ENCODE data around the gene PSORS1C2. TPM values are rescaled to one million over a fixed set of nuclear protein-coding genes. Genes with fewer than 3 reads are reported as not detected.

Gene PSORS1C2
- total RNA-seq, 3 donors from 2014 or later = not detected

GRCh38 chr6:31158140-31158862 is 19.4 kb upstream of the PSORS1C2 start, which contains the start of gene TCF19:
TSS of gene TCF19 (plus strand) at chr6:31158589. CDS start at chr6:31159470, 881 bp downstream.
- Histone ChIP-seq H3K27me3 (no peaks in the 10 kb centered on the region), H3K27ac (peak within 1 kb of the TSS; percentile 88 to 90), H3K9me3 (no peaks in the 10 kb centered on the region), H3K36me3 (no peaks in the 10 kb centered on the region), H3K4me3 (peak within 1 kb of the TSS; percentile 57 to 85 (median 72)), H3K4me1 (peaks cover 0 to 10% of the 10 kb centered on the region in 2 donors)
- TF ChIP-seq POLR2A (IDR thresholded peaks at IDR 0.05) (peak; percentile 34), POLR2AphosphoS5 (IDR thresholded peaks at IDR 0.05) (peak; percentile 50 to 60 (median 55)), CTCF (IDR thresholded peaks at IDR 0.05) (no peak)
- intact Hi-C loops (cut with DNase I; ENCODE audit: low total_unique reads) = no loop called here
- peak; percentile 98 to 99 for DNase-seq (ENCODE audit: low spot score in 2 of 2)

- TF ChIP-seq POLR2AphosphoS5 (IDR thresholded peaks at IDR 0.05) (no peak), POLR2A (IDR thresholded peaks at IDR 0.05) (no peak), CTCF (IDR thresholded peaks at IDR 0.05) (no peak)
- H3K4me1 ChIP-seq = peaks cover 0 to 10% of the 10 kb centered on the region in 2 donors
- H3K4me3 ChIP-seq = peak within 1 kb of the TSS; percentile 57 to 85 (median 72)
- H3K27ac ChIP-seq = peak within 1 kb of the TSS; percentile 88 to 90
- H3K9me3 ChIP-seq = no peaks in the 10 kb centered on the region
- H3K36me3 ChIP-seq = no peaks in the 10 kb centered on the region
- no peaks in the 10 kb centered on the region for H3K27me3 ChIP-seq
- intact Hi-C loops (cut with DNase I; ENCODE audit: low total_unique reads) = no loop called here
- DNase-seq (ENCODE audit: low spot score in 2 of 2) = no peak
Measured at GRCh38 chr6:31157513-31158139, 18.8 kb upstream of the PSORS1C2 start, which contains the start of gene CCHCR1. TSS of gene CCHCR1 (minus strand) at chr6:31157802. CDS start at chr6:31157600, 202 bp downstream.

- Histone ChIP-seq H3K4me3 (no peak overlapping the region), H3K27me3 (no peaks in the 10 kb centered on the region), H3K4me1 (peaks cover 0 to 10% of the 10 kb centered on the region in 2 donors), H3K9me3 (no peaks in the 10 kb centered on the region), H3K36me3 (no peaks in the 10 kb centered on the region), H3K27ac (no peak overlapping the region)
- intact Hi-C loops (cut with DNase I; ENCODE audit: low total_unique reads) = no loop called here
- TF ChIP-seq POLR2AphosphoS5 (IDR thresholded peaks at IDR 0.05) (no peak), POLR2A (IDR thresholded peaks at IDR 0.05) (no peak), CTCF (IDR thresholded peaks at IDR 0.05) (no peak)
- DNase-seq (ENCODE audit: low spot score in 2 of 2) = no peak
Measured at GRCh38 chr6:31156641-31157040, 17.8 kb upstream of the PSORS1C2 start.

- Histone ChIP-seq H3K36me3 (no peaks in the 10 kb centered on the region), H3K4me1 (peaks cover 0 to 10% of the 10 kb centered on the region in 2 donors), H3K27me3 (no peaks in the 10 kb centered on the region), H3K9me3 (no peaks in the 10 kb centered on the region), H3K4me3 (no peak overlapping the region), H3K27ac (no peak overlapping the region)
- intact Hi-C loops (cut with DNase I; ENCODE audit: low total_unique reads) = no loop called here
- TF ChIP-seq POLR2A (IDR thresholded peaks at IDR 0.05) = no peak
- DNase-seq (ENCODE audit: low spot score in 2 of 2) = no peak
Measured at GRCh38 chr6:31154436-31154835, 15.6 kb upstream of the PSORS1C2 start.

- TF ChIP-seq POLR2AphosphoS5 (IDR thresholded peaks at IDR 0.05) (no peak), CTCF (IDR thresholded peaks at IDR 0.05) (no peak), POLR2A (IDR thresholded peaks at IDR 0.05) (no peak)
- Histone ChIP-seq H3K27ac (no peak overlapping the region), H3K9me3 (no peaks in the 10 kb centered on the region), H3K4me3 (no peak overlapping the region), H3K36me3 (no peaks in the 10 kb centered on the region), H3K27me3 (no peaks in the 10 kb centered on the region), H3K4me1 (peaks cover 0 to 5% of the 10 kb centered on the region in 2 donors)
- intact Hi-C loops (cut with DNase I; ENCODE audit: low total_unique reads) = no loop called here
- no peak for DNase-seq (ENCODE audit: low spot score in 2 of 2)
Measured at GRCh38 chr6:31152781-31153180, 13.9 kb upstream of the PSORS1C2 start.

All from breast epithelium (tissue), 4 donors.